ENCODE measurements around the gene LMNTD2. TPM values are rescaled to one million over a fixed set of nuclear protein-coding genes. Genes with fewer than 3 reads are reported as not detected.
"Not testable (repeated sequence)": the region's sequence is repeated elsewhere in the genome, so short reads cannot be mapped to it uniquely, and the experiment has no call there.

Gene LMNTD2
- total RNA-seq, 1 donor from 2014 or later: 0.40 TPM

DNA sequence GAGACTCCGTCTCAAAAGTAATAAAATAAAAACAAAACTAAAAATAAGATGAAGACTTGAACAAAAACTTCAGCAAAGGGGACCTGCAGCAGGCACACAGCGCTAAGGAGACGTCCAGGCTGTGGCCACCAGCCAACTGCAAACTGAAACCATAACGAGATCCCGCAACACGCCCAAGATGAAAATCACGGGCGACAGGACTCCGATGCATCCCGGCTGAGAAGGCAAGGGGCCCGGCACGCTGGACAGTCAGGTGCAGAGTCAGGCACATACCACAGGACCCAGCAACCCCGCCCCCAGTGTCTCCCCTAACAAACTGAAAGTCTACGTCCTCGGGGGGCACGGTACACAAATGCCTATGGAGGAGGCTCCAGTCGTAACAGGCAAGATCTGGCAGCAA is 34.3 kb downstream of the LMNTD2 start:
- no peak for DNase-seq (ENCODE audit: low spot score)
- intact Hi-C loops (cut with DNase I): no loop called here

DNA sequence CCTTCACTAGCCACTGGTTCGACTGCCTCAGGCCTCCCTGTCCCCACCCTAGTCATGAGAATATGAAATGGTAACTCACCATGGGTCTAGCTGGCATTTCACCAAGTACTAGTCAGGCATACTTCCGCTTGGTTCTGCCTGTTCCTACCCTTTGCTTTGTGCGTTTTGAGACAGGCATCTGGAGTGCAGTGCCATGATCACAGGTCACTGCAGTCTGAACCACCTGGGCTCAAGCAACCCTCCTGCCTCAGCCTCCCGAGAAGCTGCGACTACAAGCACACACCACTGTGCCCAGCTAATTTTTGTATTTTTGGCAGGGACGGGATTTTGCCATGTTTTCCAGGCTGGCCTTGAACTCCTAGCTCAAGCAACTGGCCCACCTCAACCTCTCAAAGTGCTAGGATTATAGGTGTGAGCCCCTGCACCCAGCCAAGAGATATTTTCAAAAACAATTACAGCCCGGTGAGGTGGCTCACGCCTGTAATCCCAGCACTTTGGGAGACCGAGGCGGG is 39.3 kb downstream of the LMNTD2 start:
- no peak for DNase-seq (ENCODE audit: low spot score)
- intact Hi-C loops (cut with DNase I): no loop called here

GRCh38 chr11:520428-521176 is 39.9 kb downstream of the LMNTD2 start:
- DNase-seq (ENCODE audit: low spot score): no peak
- intact Hi-C loops (cut with DNase I): no loop called here

DNA sequence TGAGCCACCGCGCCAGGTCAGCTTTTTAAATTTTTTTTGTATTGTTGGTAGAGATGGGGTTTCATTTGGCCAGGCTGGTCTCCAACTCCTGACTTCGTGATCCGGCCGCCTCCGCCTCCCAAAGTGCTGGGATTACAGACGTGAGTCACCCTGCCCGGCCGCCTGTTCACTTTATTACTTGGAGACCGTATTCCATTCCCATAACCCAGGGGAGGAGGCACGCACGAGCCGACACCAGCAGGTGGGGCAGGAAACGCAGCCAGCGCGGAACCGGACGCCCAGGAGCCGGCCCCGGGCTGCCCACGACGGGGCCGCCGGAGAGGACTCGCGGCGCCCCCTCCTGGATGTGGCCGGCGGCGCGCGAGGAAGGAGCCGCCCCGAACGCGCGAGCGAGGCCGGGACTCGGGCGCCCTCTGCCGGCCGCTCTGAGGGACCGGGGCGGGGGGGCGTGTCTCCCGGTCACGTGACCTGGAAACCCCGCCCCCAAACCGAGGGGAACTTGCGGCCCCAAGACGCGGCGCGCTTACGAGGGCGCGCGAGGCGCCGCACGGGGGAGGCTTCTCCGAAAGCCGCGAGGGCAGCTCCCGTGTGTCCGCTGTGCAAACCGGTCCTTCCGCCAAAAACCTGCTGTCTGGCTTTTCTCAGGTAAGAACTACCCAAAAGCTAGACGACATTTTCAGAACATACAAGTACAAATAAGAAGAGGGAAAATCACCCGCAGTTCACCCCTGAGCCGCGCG is 41.9 kb downstream of the LMNTD2 start:
- intact Hi-C loops (cut with DNase I): loop anchor here (2.0 kb wide), 1 partner anchor 70 kb away; no protein-coding TSS in a partner anchor

DNA sequence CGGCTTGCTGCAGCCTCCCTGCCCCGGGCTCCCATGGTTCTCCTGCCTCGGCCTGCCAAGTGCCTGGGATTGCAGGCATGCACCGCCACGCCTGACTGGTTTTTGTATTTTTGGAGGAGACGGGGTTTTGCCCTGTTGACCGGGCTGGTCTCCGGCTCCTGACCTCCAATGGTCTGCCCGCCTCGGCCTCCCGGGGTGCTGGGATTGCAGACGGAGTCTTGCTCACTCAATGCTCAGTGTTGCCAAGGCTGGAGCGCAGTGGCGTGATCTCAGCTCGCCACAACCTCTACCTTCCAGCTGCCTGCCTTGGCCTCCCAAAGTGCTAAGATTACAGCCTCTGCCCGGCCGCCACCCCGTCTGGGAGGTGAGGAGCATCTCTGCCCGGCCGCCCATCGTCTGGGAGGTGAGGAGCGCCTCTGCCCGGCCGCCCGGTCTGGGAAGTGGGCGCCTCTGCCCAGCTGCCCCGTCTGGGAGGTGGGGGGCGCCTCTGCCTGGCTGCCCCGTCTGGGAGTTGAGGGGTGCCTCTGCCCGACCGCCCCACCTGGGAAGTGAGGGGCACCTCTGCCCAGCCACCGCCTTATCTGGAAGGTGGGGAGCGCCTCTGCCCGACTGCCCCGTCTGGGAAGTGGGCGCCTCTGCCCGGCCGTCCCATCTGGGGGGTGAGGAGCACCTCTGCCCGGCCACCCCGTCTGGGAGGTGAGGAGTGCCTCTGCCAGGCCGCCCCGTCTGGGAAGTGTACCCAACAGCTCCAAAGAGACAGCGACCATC is 43.4 kb downstream of the LMNTD2 start:
- DNase-seq (ENCODE audit: low spot score); intact Hi-C loops (cut with DNase I): not testable (repeated sequence)

More for the DNA sequence above, 41.9 kb downstream of the LMNTD2 start:
- DNase-seq (ENCODE audit: low spot score): peak; percentile 93

DNA sequence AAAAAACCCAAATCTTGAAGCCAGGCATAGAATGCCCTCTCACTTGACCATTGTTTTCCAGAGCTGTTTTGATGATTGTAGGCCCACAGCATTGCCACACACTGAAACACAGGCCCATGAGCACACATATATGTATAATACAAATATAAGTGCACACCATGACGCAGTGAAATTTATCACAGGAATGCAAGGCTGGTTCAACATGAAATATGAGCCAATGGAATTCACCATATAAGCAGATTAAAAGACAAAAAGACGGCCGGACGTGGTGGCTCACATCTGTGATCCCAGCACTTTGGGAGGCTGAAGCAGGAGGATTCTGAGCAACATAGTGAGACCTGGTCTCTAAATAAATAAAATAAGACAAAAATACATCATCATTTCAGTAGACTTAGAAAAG is 44.1 kb downstream of the LMNTD2 start:
- no peak for DNase-seq (ENCODE audit: low spot score)
- intact Hi-C loops (cut with DNase I): no loop called here

GRCh38 chr11:515131-515530 is 45.4 kb downstream of the LMNTD2 start:
- DNase-seq (ENCODE audit: low spot score): no peak
- intact Hi-C loops (cut with DNase I): no loop called here

- DNase-seq (ENCODE audit: low spot score): no peak
- intact Hi-C loops (cut with DNase I): no loop called here
These were observed 45.9 kb downstream of the LMNTD2 start for GRCh38 chr11:514606-515005.

DNA sequence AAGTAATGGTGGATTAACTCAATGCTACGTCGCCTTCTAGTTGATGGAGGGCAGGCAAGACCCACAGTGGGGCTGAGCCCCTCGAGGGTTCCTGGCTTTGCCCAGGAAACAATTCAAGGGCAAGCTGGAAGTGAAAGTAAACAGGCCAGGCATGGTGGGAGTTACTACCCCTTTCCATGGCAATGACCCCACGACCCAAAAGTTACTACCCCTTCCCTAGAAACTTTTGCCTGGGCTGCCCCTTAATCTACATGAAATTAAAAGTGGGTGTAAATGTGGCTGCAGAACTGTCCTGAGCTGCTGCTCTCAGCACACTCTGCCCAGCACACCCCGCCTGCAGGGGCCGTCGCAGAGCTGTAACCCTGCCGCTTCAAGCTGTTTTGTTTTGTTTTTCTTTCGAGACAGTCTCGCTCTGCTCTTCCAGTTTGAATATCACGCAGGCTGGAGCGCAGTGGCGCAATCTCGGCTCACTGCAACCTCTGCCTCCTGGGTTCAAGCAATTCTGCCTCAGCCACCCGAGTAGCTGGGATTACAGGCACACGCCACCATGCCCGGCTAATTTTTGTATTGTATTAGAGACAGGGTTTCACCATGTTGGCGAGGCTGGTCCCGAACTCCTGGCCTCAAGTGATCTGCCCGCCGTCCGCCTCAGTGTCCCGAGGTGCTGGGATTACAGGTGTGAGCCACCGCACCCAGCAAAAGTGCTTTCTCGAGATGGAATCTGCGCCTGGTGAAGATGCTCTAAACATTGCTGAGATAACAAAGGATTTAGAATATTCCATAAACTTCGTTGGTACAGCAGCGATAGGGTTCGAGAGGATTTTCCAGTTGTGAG is 47.6 kb downstream of the LMNTD2 start:
- intact Hi-C loops (cut with DNase I): no loop called here
- no peak for DNase-seq (ENCODE audit: low spot score)

DNA sequence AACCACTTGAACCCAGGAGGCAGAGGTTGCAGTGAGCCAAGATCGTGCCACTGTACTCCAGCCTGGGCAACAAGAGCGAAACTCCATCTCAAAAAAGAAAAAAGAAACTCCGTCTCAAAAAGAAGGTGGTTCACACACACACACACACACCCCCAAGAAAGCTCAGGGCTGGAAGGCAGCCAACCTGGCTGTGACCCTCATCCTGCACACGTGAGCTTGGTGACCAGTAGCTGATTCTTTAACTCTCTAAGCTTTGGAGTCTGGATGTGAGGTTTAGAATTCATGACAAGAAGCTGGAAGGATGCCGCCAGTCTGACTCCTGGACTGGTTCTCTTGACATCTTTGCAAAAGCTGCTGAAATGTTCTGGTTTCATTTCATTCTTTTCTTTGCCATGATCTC is 51.6 kb downstream of the LMNTD2 start:
- intact Hi-C loops (cut with DNase I): loop anchor here (5.0 to 10.0 kb wide), 2 partner anchors 102 to 274 kb away; partner anchors contain the start of genes PSMD13 and SIRT3
- no peak for DNase-seq (ENCODE audit: low spot score)

GRCh38 chr11:507727-508515 is 52.6 kb downstream of the LMNTD2 start:
- intact Hi-C loops (cut with DNase I): loop anchor here (2.0 to 10.0 kb wide), 3 partner anchors 57 to 273 kb away; partner anchors contain the start of genes PSMD13, PTDSS2 and SIRT3
- no peak for DNase-seq (ENCODE audit: low spot score)

- DNase-seq (ENCODE audit: low spot score): peak; percentile 100
- intact Hi-C loops (cut with DNase I): loop anchor here (2.0 to 10.0 kb wide), 3 partner anchors 56 to 272 kb away; partner anchors contain the start of genes PSMD13, PTDSS2 and SIRT3
These were observed 53.4 kb downstream of the LMNTD2 start, which contains the start of gene RNH1 for GRCh38 chr11:506995-507726. Gene RNH1, minus strand, starts transcription at chr11:507242. Its CDS starts 5,080 bp downstream, at chr11:502162.

DNA sequence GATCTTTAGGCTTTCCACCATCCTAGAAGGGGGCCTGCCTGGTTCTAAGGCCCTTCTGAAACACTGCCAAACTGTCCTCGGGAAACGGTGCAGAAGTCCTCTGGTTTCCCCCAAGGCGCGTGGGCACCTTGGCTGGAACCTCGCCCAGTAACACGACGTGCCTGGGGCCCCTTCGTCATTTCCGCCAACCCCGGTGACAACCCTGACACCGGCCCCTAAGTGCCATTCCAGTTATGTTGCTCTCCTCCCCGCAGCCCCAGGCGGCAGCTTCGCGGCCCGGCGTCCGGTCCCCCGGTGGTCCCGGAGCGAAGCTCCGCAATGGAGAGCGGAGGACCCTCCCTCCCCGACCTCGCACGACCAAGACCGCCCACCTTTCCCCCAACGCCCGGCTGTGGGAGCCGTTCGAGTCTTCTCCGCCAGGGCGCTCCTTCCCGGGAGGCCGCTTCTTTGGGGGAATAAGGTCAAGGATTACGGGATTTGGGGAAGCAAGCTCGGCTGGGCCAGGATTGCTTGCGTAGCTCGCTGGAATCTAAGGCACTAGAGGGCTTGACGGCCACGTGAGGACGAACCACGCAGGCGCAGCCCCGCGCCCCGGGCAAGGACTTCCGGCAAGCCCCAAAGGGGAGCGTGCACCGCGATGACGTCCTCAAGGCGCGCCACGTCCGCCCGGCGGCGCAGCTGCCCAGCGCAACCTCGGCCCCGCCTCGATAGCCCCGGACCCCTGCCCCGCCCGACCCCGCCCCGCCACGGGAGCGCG is 54.1 kb downstream of the LMNTD2 start:
- intact Hi-C loops (cut with DNase I): loop anchor here (2.0 to 10.0 kb wide), 3 partner anchors 56 to 272 kb away; partner anchors contain the start of genes PSMD13, PTDSS2 and SIRT3

DNA sequence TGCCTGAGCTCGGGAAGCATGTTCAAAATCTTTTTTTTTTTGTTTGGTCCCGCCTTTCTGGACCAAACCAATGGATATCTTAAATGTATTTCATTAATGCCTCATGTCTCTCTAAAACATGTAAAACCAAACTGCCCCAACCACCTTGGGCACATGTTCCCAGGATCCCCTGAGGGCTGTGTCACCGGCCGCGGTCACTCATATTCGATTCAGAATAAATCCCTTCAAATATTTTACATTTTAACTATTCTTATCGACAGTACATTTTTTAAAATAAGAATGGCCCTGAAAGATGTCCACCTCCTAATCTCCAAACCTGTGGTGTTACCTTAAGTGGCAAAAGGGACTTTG is 55.6 kb downstream of the LMNTD2 start:
- no peak for DNase-seq (ENCODE audit: low spot score)
- intact Hi-C loops (cut with DNase I): loop anchor here (5.0 to 10.0 kb wide), 3 partner anchors 38 to 270 kb away; partner anchors contain the start of genes PSMD13 and SIRT3

More for the DNA sequence above, 54.1 kb downstream of the LMNTD2 start:
- DNase-seq (ENCODE audit: low spot score): peak; percentile 98

All from cardiac septum (tissue), 1 donor.